Endothelial cell of hepatic sinusoid (primary cell): ENCODE measurements around the gene EEF1B2.
"Not testable (repeated sequence)": the region's sequence is repeated elsewhere in the genome, so short reads cannot be mapped to it uniquely, and the experiment has no call there.

Experiments
- in situ Hi-C: cut with HindIII; loops from 2 replicates; pipeline ENCODE4 v1.10.0; 2017; ENCODE audit warnings: low sequenced_read_pairs

Gene EEF1B2

GRCh38 chr2:206159346-206160124, at the start of gene EEF1B2, which contains the start of gene NDUFS1:
EEF1B2 (plus strand) TSS chr2:206159895; CDS start chr2:206159980, 85 bp downstream.
NDUFS1 (minus strand) TSS chr2:206159444; CDS start chr2:206153678, 5,766 bp downstream.
- in situ Hi-C loops = no loop called here

DNA sequence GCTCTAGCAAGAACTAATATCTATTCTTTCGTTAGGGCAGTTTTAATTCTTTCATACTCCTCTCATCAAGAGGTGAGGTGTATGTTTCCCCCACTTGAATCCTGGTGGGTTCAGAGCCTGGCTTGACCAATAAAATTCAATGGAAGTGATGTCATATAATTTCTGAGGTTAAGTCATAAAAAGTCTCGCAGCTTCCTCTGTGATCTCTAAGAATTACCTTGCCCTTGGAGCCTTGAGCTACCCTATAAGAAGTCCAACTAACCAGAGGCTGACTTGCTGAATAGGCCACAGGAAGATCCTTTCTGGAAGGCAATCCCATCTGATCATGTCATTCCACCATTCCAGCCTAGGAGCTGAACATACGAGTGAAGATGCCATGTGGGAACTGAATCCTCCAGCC, 47.6 kb upstream of the EEF1B2 start:
- in situ Hi-C loops = no loop called here

GRCh38 chr2:206112846-206113547, 46.7 kb upstream of the EEF1B2 start:
- in situ Hi-C loops = no loop called here

- in situ Hi-C loops = no loop called here
These were observed 44.6 kb upstream of the EEF1B2 start for GRCh38 chr2:206115026-206115578.

- in situ Hi-C loops = no loop called here
These were observed 43.4 kb upstream of the EEF1B2 start for GRCh38 chr2:206116278-206116677.

DNA sequence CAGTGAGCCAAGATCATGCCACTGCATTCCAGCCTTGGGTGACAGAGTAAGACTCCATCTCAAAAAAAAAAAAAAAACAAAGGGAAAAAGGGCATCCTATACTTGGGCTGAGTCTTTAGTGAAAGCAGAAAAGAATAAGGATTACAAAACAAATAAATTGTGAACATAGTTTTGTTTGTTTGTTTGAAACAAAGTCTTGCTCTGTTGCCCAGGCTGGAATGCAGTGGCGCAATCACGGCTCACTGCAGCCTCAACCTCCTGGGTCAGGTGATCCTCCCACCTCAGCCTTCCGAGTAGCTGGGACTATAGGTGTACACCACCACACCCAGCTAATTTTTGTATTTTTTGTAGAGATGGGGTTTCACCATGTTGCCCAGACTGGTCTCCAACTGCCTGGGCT, 37.1 kb upstream of the EEF1B2 start:
- in situ Hi-C loops = not testable (repeated sequence)

DNA sequence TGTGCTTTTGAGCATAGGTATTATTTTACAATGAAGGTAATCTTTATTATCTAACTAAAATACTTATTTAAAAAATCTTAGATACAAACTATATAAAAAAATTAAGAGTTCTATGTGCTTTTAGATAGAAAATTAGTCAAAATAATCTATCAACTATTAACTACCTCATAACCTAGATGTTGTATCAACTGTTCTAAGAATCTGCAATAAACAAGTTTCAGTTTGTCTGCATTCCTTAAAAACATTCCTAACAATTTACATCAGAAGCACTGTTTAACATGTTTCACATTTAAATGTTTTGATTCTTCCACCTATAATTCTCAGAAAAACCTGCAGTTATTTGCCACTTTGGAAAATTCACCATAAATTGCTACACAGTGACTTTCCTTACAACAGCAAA, 33.8 kb upstream of the EEF1B2 start:
- in situ Hi-C loops = no loop called here

GRCh38 chr2:206127656-206128055, 32.0 kb upstream of the EEF1B2 start:
- in situ Hi-C loops = no loop called here

DNA sequence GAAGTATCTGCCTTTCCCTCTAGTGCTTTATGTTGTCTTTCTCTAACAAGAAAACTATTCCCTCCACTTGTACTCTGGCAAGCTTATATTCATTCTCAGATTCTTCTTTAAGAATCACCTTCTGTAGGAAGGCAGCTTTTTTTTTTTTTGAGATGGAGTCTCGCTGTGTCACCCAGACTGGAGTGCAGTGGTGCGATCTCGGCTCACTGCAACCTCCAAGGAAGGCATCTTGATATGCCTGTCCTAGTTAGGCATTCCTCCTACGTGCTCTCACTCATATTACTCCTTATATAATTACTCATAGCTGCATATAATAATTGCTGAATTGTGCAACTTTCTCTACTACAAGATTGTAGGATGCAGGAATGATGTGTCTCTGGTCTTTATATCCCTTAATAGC, 16.2 kb upstream of the EEF1B2 start:
- in situ Hi-C loops = no loop called here

DNA sequence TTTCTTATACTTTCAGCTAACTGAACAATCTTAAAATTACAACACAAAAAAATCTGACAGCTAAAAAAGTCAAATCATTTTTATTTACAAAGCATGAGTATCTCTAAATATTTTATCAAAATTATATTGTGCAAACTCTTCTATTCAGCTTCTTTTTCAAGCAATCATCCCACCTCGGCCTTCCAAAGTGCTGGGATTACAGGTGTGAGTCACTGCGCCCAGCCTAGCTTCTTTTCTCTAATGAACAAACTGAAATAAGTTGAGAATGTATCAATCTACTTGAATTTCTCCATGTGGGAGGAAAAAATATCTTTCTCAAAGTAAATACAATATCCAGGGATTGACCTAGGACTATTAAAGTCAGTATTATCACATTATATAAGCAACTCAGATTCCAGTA, 15.3 kb upstream of the EEF1B2 start:
- in situ Hi-C loops = no loop called here

GRCh38 chr2:206145665-206146064, 14.0 kb upstream of the EEF1B2 start:
- in situ Hi-C loops = no loop called here

DNA sequence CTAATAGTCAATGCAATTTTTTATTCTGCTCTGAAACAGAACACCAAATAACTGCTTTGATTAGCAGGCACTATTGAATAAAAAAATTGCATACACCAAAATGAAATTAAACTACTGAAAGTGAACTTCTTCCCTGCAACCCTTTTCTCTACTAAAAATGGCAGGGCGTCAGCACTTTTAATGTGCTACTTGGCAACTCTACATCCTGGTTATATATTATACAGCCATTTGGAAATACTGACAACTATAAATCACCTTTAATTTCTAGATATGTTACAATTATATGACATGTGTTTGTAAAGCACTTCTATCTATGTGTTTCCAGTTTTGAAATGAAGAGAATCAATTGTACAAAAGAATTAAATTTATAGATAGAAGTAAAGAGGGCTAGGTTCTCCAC, 10.4 kb upstream of the EEF1B2 start:
- in situ Hi-C loops = no loop called here

- in situ Hi-C loops = no loop called here
These were observed 9.5 kb upstream of the EEF1B2 start for GRCh38 chr2:206150168-206150567.

- in situ Hi-C loops = no loop called here
These were observed 9.1 kb upstream of the EEF1B2 start for GRCh38 chr2:206150631-206151030.

GRCh38 chr2:206154197-206154596, 5.5 kb upstream of the EEF1B2 start:
- in situ Hi-C loops = no loop called here

DNA sequence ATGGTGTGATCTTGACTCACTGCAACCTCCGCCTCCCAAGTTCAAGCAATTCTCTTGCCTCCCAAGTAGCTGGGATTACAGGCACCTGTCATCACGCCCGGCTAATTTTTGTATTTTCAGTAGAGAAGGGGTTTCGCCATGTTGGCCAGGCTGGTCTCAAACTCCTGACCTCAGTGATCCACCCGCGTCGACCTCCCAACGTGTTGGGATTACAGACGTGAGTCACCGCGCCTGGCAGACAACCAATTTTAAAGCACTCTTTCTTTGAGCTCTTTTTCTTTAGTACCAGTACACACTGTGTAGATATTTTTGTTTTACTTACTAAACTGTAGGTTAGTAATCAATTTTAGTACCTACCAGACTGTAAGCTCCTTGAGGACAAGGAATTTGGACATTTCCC, 2.7 kb upstream of the EEF1B2 start:
- in situ Hi-C loops = not testable (repeated sequence)

DNA sequence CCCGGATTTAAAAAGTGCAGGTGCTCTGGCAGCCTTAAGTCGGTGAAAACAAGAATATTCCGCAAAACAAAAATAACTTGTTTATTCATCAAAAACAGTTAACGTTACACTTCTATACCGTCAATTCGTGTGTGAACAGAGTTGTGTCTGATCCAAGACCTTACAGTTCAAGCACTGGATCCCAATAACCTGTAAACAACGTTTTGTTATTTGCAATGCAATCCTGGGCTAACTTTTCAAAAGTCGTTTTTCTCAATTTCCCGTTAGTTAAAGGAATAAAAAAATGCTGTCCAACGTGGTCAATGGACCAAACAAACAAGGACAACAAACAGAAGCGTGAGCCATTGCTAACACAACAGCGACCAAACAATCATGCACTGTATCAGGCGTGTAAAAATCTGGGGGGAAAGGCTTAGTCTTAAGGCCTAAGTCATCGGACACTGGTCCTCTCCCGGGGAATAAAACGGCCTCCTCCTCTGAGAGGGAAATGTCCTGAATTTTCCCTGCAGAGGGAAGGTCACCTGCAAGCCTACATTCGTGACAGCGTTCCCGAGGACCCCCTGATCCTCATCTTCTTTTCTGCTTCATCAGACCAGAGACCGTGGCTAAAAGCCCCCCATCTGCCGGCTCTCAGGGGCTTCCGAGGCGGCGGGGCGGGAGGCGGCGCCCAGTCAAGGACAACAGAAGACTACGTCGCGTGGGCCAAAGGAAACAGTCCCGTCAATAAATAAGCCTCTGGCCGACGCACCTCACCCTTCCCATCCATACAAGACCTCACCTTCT, 941 bp upstream of the EEF1B2 start:
- in situ Hi-C loops = no loop called here

DNA sequence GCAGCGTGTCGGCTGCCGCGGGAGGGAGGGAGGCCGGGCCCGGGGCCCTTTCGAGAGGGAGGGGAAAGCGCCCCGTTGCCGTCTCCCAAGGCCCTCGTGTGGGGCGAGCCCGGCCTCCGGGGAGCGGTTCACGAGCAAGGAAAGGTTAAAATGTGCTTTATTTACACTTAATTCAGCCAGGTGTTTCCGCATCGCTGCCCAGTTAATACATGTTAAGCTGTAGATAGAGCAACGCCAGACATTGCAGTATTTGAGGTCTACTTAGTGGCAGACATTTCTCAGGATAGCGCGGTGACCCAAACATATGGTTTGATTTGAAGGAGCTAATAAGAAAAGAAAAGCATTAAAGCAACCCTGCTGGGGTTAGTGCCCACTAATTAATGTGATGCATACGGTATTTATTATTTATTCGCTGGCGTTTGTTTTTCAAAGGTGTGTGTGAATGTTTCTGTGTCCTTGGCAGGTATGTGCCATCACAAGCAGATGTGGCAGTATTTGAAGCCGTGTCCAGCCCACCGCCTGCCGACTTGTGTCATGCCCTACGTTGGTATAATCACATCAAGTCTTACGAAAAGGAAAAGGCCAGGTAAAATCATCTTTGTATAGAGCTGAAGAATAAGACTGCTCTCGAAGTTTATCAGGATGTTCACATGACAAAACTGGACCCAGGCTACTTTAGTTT, 571 bp downstream of the EEF1B2 start:
- in situ Hi-C loops = no loop called here

DNA sequence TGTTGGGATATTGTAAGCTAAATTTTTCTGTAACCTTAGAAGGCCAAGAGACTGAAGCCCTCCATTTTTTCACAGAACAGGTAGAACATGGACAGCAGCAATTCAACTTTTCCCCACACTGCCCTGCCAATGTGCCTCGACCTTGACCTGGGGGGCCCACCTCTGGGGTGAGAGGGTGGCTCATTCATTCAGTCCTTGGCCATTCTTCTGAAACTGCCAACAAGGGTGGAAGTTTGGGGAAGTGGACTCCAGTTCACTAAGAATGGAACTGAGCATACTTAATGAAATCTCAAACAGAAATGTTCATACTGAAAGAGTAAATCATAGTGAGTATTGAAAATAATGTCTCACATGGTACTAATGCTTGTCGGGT, 1.1 kb downstream of the EEF1B2 start:
- in situ Hi-C loops = no loop called here

DNA sequence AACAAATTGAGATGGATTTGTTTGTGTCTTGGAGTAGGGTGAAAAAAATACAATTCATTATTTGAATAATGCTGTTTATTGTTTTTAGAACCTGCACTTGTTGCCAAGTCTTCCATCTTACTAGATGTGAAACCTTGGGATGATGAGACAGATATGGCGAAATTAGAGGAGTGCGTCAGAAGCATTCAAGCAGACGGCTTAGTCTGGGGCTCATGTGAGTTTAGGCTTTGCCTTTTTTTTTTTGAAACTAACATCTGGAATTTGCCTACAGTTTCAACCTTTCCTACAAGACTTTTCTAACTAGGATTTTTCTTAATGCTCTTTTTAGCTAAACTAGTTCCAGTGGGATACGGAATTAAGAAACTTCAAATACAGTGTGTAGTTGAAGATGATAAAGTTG, 2.7 kb downstream of the EEF1B2 start:
- in situ Hi-C loops = not testable (repeated sequence)
